GM12874 (cell line): ENCODE data around the gene G2E3.

Experiments
- CTCF ChIP-seq: IDR thresholded peaks from 2 replicates; pipeline ENCODE4 v1.5.1; 2011; ENCODE audit warnings: low read depth, mild to moderate bottlenecking, control low read depth, low read length, moderate library complexity; ENCODE audit not compliant: insufficient read depth

G2E3 gene

GRCh38 chr14:30614155-30614554, 55.2 kb downstream of the G2E3 start:
- TF ChIP-seq CTCF, result no peak

DNA sequence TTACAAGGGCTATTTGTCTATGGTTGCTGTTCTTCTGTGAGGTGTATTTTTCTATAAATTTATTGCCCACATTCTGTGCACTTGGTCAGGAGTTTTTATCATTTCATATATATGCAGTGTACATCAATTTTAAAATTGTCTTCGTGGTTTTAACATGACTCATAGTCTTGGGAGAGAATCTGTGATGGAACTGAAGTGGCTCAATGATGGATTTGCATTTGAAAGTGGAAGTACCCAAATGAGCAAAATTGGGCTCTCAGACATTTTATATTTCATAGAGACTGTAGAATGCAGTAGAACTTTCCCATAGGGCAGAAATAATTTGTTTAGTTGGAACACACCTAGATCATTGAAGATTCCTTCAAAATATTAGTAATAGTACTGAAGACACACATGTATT, 61.2 kb downstream of the G2E3 start:
- TF ChIP-seq CTCF, result no peak

- no peak for TF ChIP-seq CTCF
These were observed 62.5 kb downstream of the G2E3 start for GRCh38 chr14:30621354-30621939.

- TF ChIP-seq CTCF, result no peak
These were observed 63.2 kb downstream of the G2E3 start, which contains the start of gene SCFD1 for GRCh38 chr14:30621940-30622830. Gene SCFD1 (plus strand): TSS chr14:30622319. CDS start chr14:30622339, 20 bp downstream.

GRCh38 chr14:30623412-30624131, 64.6 kb downstream of the G2E3 start:
- TF ChIP-seq CTCF, result no peak

DNA sequence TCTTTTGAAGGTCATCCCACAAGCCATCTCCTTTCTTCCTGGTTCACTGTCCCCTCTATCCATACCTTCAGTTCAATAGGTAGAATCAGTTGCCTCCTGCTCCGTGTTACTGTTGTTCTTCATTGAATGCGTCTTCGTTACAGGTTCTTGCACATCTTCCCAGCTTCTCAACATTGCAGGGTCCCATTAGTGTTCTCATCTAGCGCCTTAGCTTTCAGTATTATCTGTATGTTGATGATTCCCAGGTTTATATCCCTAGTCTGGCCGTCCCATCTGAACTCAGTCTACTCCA, 65.1 kb downstream of the G2E3 start:
- TF ChIP-seq CTCF, result no peak

GRCh38 chr14:30625533-30625932, 66.6 kb downstream of the G2E3 start:
- TF ChIP-seq CTCF, result no peak
